ENCODE results near the gene CSTF3.

CSTF3 gene

DNA sequence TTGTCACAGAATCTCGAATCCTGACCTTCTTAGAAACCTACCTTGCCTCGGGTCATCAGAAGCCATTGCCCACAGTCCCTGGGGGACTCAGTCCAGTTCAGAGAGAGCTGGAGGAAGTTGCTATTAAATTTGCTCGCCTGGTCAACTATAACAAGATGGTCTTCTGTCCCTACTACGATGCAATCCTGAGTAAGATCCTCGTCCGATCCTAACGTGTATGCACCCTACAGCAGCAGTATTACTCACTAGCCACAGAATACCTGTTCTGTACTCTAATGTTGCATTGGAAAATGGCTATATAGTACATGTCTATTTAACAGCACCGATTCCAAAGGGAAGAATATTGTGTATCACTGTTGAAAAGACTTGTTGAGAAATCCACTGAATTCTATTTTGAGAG lies 88.8 kb downstream of the CSTF3 start:
- TF ChIP-seq, protein P1, sequence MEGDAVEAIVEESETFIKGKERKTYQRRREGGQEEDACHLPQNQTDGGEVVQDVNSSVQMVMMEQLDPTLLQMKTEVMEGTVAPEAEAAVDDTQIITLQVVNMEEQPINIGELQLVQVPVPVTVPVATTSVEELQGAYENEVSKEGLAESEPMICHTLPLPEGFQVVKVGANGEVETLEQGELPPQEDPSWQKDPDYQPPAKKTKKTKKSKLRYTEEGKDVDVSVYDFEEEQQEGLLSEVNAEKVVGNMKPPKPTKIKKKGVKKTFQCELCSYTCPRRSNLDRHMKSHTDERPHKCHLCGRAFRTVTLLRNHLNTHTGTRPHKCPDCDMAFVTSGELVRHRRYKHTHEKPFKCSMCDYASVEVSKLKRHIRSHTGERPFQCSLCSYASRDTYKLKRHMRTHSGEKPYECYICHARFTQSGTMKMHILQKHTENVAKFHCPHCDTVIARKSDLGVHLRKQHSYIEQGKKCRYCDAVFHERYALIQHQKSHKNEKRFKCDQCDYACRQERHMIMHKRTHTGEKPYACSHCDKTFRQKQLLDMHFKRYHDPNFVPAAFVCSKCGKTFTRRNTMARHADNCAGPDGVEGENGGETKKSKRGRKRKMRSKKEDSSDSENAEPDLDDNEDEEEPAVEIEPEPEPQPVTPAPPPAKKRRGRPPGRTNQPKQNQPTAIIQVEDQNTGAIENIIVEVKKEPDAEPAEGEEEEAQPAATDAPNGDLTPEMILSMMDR (IDR thresholded peaks at IDR 0.05; ENCODE audit: control extremely low read depth, extremely low read depth, low read depth, missing control alignments), result no peak
- DNase-seq (ENCODE audit: extremely low spot score), result no peak
- POLR2A ChIA-PET, result no interaction called here
- CTCF ChIA-PET, result interaction anchor here (1.2 to 1.3 kb wide), 2 partner anchors 8 to 18 kb away, joined by 3 to 5 read pairs; no protein-coding TSS in a partner anchor

- CTCF ChIA-PET, result interaction anchor here (0.8 to 10.4 kb wide), 6 partner anchors 8 to 202 kb away, joined by 3 to 155 read pairs (median 6); no protein-coding TSS in a partner anchor
- TF ChIP-seq, protein P1 (IDR thresholded peaks at IDR 0.05; ENCODE audit: control extremely low read depth, extremely low read depth, low read depth, missing control alignments), result no peak
- DNase-seq (ENCODE audit: extremely low spot score), result no peak
- POLR2A ChIA-PET, result no interaction called here
Observed at GRCh38 chr11:33068611-33069340, 92.5 kb downstream of the CSTF3 start.

GRCh38 chr11:33067294-33067693 lies 94.0 kb downstream of the CSTF3 start:
- POLR2A ChIA-PET, result no interaction called here
- DNase-seq (ENCODE audit: extremely low spot score), result no peak
- CTCF ChIA-PET, result interaction anchor here (1.0 to 10.4 kb wide), 6 partner anchors 20 to 261 kb away, joined by 3 to 155 read pairs (median 18); no protein-coding TSS in a partner anchor
- TF ChIP-seq, protein P1 (IDR thresholded peaks at IDR 0.05; ENCODE audit: control extremely low read depth, extremely low read depth, low read depth, missing control alignments), result no peak

DNA sequence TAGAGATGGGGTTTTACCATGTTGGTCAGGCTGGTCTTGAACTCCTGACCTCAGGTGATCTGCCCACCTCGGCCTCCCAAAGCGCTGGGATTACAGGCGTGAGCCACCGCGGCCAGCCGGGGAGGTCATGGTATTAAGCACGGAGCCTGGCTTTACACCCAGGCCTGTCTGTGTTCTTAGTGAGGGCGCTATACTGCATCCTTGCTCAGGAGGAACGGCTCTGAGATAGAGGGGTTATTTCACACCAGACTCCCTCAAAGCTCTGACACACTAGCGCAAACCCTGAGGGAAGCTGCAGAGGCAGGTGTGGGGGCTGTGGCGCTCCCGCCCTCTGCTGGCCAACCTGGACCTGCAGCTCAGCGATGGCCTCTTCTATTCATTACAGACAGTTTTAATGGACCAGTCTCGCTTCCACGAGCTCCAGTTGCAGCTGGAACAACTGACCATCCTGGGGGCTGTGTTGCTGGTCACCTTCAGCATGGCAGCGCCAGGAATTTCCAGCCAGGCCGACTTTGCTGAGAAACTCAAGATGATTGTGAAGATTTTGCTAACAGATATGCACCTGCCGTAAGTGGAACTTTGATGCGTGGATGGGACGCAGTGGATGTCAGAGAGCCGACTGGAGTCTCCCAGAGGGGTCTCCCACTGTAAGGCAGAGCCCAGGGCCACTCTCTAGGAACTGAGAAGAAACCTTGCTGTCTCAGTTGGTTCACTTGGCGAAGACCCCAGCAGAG lies 95.7 kb downstream of the CSTF3 start:
- TF ChIP-seq, protein P1 (IDR thresholded peaks at IDR 0.05; ENCODE audit: control extremely low read depth, extremely low read depth, low read depth, missing control alignments), result peak; percentile 98
- CTCF ChIA-PET, result interaction anchor here (0.6 to 10.4 kb wide), 53 partner anchors 10 to 677 kb away, joined by 3 to 155 read pairs (median 5); partner anchors contain the start of genes CCDC73, DEPDC7, QSER1 and TCP11L1
- peak; percentile 60 for DNase-seq (ENCODE audit: extremely low spot score)
- POLR2A ChIA-PET, result no interaction called here

- CTCF ChIA-PET, result interaction anchor here (0.6 to 10.4 kb wide), 48 partner anchors 8 to 678 kb away, joined by 3 to 155 read pairs (median 5); partner anchors contain the start of genes CCDC73, DEPDC7, QSER1 and TCP11L1
- DNase-seq (ENCODE audit: extremely low spot score), result no peak
- POLR2A ChIA-PET, result no interaction called here
- TF ChIP-seq, protein P1 (IDR thresholded peaks at IDR 0.05; ENCODE audit: control extremely low read depth, extremely low read depth, low read depth, missing control alignments), result no peak
Observed at GRCh38 chr11:33064866-33065265, 96.4 kb downstream of the CSTF3 start.

Data from GM10248 (cell line).